GM12878 (cell line): Measurements from ENCODE around the gene HVCN1.

Source experiments
- BRCA1 ChIP-seq: IDR thresholded peaks from 2 replicates; pipeline ENCODE4 v1.6.1; 2011; ENCODE audit warnings: low read depth, low read length, improper control_type of control experiment
- CBX5 ChIP-seq: sonication (generic); IDR thresholded peaks from 2 replicates; pipeline ENCODE4 v1.6.1; 2016; ENCODE audit warnings: low read depth, moderate library complexity, mild to moderate bottlenecking, inconsistent platforms
- MAX ChIP-seq: IDR thresholded peaks from 2 replicates; pipeline ENCODE4 v1.6.1; 2012; ENCODE audit warnings: low read depth, low read length, improper control_type of control experiment
- NRF1 ChIP-seq: conservative IDR thresholded peaks from 2 replicates; pipeline ENCODE4 v1.6.1; 2011; ENCODE audit warnings: mild to moderate bottlenecking, low read depth, low read length, improper control_type of control experiment
- POLR2A ChIP-seq: IDR thresholded peaks from 2 replicates; pipeline ENCODE4 v1.6.1; 2011; ENCODE audit warnings: low read depth, mild to moderate bottlenecking, low read length
- SP1 ChIP-seq: IDR thresholded peaks from one replicate; pipeline ENCODE4 v1.6.1; 2011; ENCODE audit warnings: low read depth, low read length
- SPI1 ChIP-seq: IDR thresholded peaks from 2 replicates; pipeline ENCODE4 v1.6.1; 2011; ENCODE audit warnings: low read depth, mild to moderate bottlenecking, low read length, moderate library complexity, borderline replicate concordance; ENCODE audit not compliant: insufficient read depth
- TCF7 ChIP-seq: IDR thresholded peaks from 2 replicates; pipeline ENCODE4 v1.6.1; 2014; ENCODE audit warnings: antibody characterized with exemption, borderline replicate concordance
- YY1 ChIP-seq: IDR thresholded peaks from 2 replicates; pipeline ENCODE4 v1.6.1; 2011; ENCODE audit warnings: low read depth, mild to moderate bottlenecking, low read length
- ZNF24 ChIP-seq: fragments of 450-650 bp; IDR thresholded peaks from 2 replicates; pipeline ENCODE4 v1.6.1; 2017; ENCODE audit warnings: antibody characterized with exemption, mild to moderate bottlenecking
- TF ChIP-seq, protein P1 (sequence below): IDR thresholded peaks from 2 replicates; pipeline ENCODE4 v1.6.1; 2012; ENCODE audit warnings: mild to moderate bottlenecking, low read depth, low read length
- TF ChIP-seq, protein P2 (sequence below), 3 experiments: IDR thresholded peaks in 2 of 3; conservative IDR thresholded peaks in 1 of 3; 2 replicates each; pipeline ENCODE4 v1.5.1; 2011; ENCODE audit warnings: low read depth in 3 of 3, low read length in 3 of 3, mild to moderate bottlenecking in 3 of 3, control low read depth in 2 of 3, moderate library complexity in 2 of 3, inconsistent platforms in 1 of 3, mixed read lengths in 1 of 3; ENCODE audit not compliant: control insufficient read depth in 2 of 3, insufficient read depth in 1 of 3; ENCODE audit errors: extremely low read depth in 1 of 3
- TF ChIP-seq, protein P3 (sequence below): fragments of 450-650 bp; IDR thresholded peaks from 2 replicates; pipeline ENCODE4 v1.6.1; 2017; ENCODE audit warnings: mild to moderate bottlenecking, low read depth, inconsistent platforms; ENCODE audit not compliant: poor library complexity, severe bottlenecking

DNA sequence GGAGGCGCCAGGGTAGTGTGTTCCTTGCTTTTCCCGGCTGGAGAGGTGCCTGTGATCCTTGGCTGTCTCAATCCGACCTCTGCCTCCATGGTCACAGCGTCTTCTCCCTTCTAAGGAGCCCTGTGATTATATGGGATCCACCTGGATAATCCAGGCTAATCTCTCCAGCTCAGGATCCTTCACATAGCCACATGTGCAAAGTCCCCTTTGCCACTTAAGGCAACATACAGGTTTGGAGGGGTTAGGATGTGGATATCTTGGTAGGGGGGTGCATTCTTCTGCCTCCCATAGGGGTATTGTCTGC is 1.2 kb upstream of the HVCN1 start:
- TF ChIP-seq ZNF24 (no peak), SPI1 (no peak), SP1 (no peak), YY1 (no peak), CBX5 (no peak), NRF1 (no peak), BRCA1 (no peak), MAX (no peak), POLR2A (no peak), TCF7 (no peak)
- TF ChIP-seq, protein P1, sequence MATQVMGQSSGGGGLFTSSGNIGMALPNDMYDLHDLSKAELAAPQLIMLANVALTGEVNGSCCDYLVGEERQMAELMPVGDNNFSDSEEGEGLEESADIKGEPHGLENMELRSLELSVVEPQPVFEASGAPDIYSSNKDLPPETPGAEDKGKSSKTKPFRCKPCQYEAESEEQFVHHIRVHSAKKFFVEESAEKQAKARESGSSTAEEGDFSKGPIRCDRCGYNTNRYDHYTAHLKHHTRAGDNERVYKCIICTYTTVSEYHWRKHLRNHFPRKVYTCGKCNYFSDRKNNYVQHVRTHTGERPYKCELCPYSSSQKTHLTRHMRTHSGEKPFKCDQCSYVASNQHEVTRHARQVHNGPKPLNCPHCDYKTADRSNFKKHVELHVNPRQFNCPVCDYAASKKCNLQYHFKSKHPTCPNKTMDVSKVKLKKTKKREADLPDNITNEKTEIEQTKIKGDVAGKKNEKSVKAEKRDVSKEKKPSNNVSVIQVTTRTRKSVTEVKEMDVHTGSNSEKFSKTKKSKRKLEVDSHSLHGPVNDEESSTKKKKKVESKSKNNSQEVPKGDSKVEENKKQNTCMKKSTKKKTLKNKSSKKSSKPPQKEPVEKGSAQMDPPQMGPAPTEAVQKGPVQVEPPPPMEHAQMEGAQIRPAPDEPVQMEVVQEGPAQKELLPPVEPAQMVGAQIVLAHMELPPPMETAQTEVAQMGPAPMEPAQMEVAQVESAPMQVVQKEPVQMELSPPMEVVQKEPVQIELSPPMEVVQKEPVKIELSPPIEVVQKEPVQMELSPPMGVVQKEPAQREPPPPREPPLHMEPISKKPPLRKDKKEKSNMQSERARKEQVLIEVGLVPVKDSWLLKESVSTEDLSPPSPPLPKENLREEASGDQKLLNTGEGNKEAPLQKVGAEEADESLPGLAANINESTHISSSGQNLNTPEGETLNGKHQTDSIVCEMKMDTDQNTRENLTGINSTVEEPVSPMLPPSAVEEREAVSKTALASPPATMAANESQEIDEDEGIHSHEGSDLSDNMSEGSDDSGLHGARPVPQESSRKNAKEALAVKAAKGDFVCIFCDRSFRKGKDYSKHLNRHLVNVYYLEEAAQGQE, result no peak
- TF ChIP-seq, protein P2, sequence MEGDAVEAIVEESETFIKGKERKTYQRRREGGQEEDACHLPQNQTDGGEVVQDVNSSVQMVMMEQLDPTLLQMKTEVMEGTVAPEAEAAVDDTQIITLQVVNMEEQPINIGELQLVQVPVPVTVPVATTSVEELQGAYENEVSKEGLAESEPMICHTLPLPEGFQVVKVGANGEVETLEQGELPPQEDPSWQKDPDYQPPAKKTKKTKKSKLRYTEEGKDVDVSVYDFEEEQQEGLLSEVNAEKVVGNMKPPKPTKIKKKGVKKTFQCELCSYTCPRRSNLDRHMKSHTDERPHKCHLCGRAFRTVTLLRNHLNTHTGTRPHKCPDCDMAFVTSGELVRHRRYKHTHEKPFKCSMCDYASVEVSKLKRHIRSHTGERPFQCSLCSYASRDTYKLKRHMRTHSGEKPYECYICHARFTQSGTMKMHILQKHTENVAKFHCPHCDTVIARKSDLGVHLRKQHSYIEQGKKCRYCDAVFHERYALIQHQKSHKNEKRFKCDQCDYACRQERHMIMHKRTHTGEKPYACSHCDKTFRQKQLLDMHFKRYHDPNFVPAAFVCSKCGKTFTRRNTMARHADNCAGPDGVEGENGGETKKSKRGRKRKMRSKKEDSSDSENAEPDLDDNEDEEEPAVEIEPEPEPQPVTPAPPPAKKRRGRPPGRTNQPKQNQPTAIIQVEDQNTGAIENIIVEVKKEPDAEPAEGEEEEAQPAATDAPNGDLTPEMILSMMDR (IDR thresholded peaks at IDR 0.05 in 2 of 3, conservative IDR thresholded peaks at IDR 0.05 in 1 of 3; ENCODE audit: control insufficient read depth in 2 of 3, extremely low read depth in 1 of 3, insufficient read depth in 1 of 3, low read depth in 3 of 3, low read length in 3 of 3), result no peak
- TF ChIP-seq, protein P3, sequence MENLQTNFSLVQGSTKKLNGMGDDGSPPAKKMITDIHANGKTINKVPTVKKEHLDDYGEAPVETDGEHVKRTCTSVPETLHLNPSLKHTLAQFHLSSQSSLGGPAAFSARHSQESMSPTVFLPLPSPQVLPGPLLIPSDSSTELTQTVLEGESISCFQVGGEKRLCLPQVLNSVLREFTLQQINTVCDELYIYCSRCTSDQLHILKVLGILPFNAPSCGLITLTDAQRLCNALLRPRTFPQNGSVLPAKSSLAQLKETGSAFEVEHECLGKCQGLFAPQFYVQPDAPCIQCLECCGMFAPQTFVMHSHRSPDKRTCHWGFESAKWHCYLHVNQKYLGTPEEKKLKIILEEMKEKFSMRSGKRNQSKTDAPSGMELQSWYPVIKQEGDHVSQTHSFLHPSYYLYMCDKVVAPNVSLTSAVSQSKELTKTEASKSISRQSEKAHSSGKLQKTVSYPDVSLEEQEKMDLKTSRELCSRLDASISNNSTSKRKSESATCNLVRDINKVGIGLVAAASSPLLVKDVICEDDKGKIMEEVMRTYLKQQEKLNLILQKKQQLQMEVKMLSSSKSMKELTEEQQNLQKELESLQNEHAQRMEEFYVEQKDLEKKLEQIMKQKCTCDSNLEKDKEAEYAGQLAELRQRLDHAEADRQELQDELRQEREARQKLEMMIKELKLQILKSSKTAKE, result no peak
